PFSK-1 (cell line): ENCODE data around the gene INPP5A.

ENCODE experiments used
- FOXP2 ChIP-seq: optimal IDR thresholded peaks from 2 replicates; pipeline ENCODE3; 2011; ENCODE audit warnings: borderline replicate concordance, control low read depth, inconsistent platforms; ENCODE audit not compliant: insufficient read depth; ENCODE audit errors: extremely low read length, extremely low read depth
- POLR2AphosphoS5 ChIP-seq: IDR thresholded peaks from 2 replicates; pipeline ENCODE4 v1.6.1; 2012; ENCODE audit warnings: low read depth, mild to moderate bottlenecking, control low read depth, low read length, moderate library complexity
- REST ChIP-seq, 2 experiments: IDR thresholded peaks; 2 replicates each; pipeline versions ENCODE4 v1.6.1 to v1.8.0; 2011 to 2012; ENCODE audit warnings: low read depth in 2 of 2, low read length in 2 of 2, control low read depth in 1 of 2, inconsistent platforms in 1 of 2, mild to moderate bottlenecking in 1 of 2, moderate library complexity in 1 of 2; ENCODE audit not compliant: insufficient read depth in 1 of 2
- SIN3A ChIP-seq: IDR thresholded peaks from 2 replicates; pipeline ENCODE4 v1.6.1; 2012; ENCODE audit warnings: mild to moderate bottlenecking, low read length, moderate library complexity, borderline replicate concordance; ENCODE audit not compliant: insufficient read depth
- TAF1 ChIP-seq: IDR thresholded peaks from 2 replicates; pipeline ENCODE4 v1.6.1; 2012; ENCODE audit warnings: low read length, control low read depth, borderline replicate concordance; ENCODE audit not compliant: insufficient read depth

INPP5A gene

GRCh38 chr10:132764108-132764507 lies 226.5 kb downstream of the INPP5A start:
- TF ChIP-seq FOXP2 (no peak), REST (IDR thresholded peaks at IDR 0.05; ENCODE audit: insufficient read depth in 1 of 2, low read depth in 2 of 2, low read length in 2 of 2) (no peak), POLR2AphosphoS5 (no peak), TAF1 (no peak), SIN3A (no peak)

- TF ChIP-seq SIN3A (no peak), TAF1 (no peak), REST (IDR thresholded peaks at IDR 0.05; ENCODE audit: insufficient read depth in 1 of 2, low read depth in 2 of 2, low read length in 2 of 2) (no peak), FOXP2 (no peak), POLR2AphosphoS5 (no peak)
Measured at GRCh38 chr10:132765435-132765834, 227.8 kb downstream of the INPP5A start.

- no peak for TF ChIP-seq SIN3A
- no peak for TF ChIP-seq TAF1
- TF ChIP-seq REST (IDR thresholded peaks at IDR 0.05; ENCODE audit: insufficient read depth in 1 of 2, low read depth in 2 of 2, low read length in 2 of 2), result no peak
- no peak for TF ChIP-seq POLR2AphosphoS5
- TF ChIP-seq FOXP2, result no peak
Measured at GRCh38 chr10:132766291-132766690, 228.7 kb downstream of the INPP5A start.

- TF ChIP-seq REST (IDR thresholded peaks at IDR 0.05; ENCODE audit: insufficient read depth in 1 of 2, low read depth in 2 of 2, low read length in 2 of 2) (no peak), TAF1 (no peak), FOXP2 (no peak), SIN3A (no peak), POLR2AphosphoS5 (no peak)
Measured at GRCh38 chr10:132768346-132769248, 231.0 kb downstream of the INPP5A start.
